T-helper 1 cell treated with Interleukin-12 subunit alpha and Interleukin-12 subunit beta and Interleukin-4 antibody, amounts not matched to agents 30 μg/mL and 1 μg/mL, for 36 hours (primary cell): ENCODE measurements around the gene ELL.

Experiments
- H3K27ac Mint-ChIP-seq: one replicate; pipeline ENCODE4 v1.8.0; 2021; ENCODE audit warnings: mild to moderate bottlenecking, mixed read lengths
- H3K27me3 Mint-ChIP-seq: one replicate; pipeline ENCODE4 v1.8.0; 2021; ENCODE audit warnings: low read depth, mixed read lengths
- H3K36me3 Mint-ChIP-seq: one replicate; pipeline ENCODE4 v1.8.0; 2021; ENCODE audit warnings: low read depth, mixed read lengths
- H3K4me1 Mint-ChIP-seq: one replicate; pipeline ENCODE4 v1.8.0; 2021; ENCODE audit warnings: low read depth, mixed read lengths
- H3K4me3 Mint-ChIP-seq: one replicate; pipeline ENCODE4 v1.8.0; 2021; ENCODE audit warnings: mild to moderate bottlenecking, moderate library complexity, mixed read lengths
- H3K9me3 Mint-ChIP-seq: one replicate; pipeline ENCODE4 v1.8.0; 2021; ENCODE audit warnings: mixed read lengths

Gene ELL

GRCh38 chr19:18438331-18439024 lies 83.4 kb downstream of the ELL start:
- Mint-ChIP-seq H3K36me3 (peaks cover 23% of the 10 kb centered on the region), H3K27ac (no peak overlapping the region), H3K9me3 (peaks cover 5% of the 10 kb centered on the region), H3K4me1 (peaks cover 23% of the 10 kb centered on the region), H3K27me3 (no peaks in the 10 kb centered on the region), H3K4me3 (no peak overlapping the region)

- Mint-ChIP-seq H3K4me3 (peak within 1 kb of the TSS; percentile 59), H3K4me1 (peaks cover 19% of the 10 kb centered on the region), H3K27me3 (no peaks in the 10 kb centered on the region), H3K9me3 (peaks cover 5% of the 10 kb centered on the region), H3K27ac (no peak within 1 kb of the TSS), H3K36me3 (peaks cover 17% of the 10 kb centered on the region)
Observed at GRCh38 chr19:18437491-18438330, 84.2 kb downstream of the ELL start, which contains the start of gene ISYNA1. Gene ISYNA1 (minus strand): TSS chr19:18438133. CDS start chr19:18437979, 154 bp downstream.

GRCh38 chr19:18436671-18437490 lies 85.0 kb downstream of the ELL start:
- no peaks in the 10 kb centered on the region for H3K27me3 Mint-ChIP-seq
- peak overlapping the region; percentile 59 for H3K4me3 Mint-ChIP-seq
- H3K4me1 Mint-ChIP-seq, result peaks cover 13% of the 10 kb centered on the region
- H3K36me3 Mint-ChIP-seq, result peaks cover 9% of the 10 kb centered on the region
- no peaks in the 10 kb centered on the region for H3K9me3 Mint-ChIP-seq
- no peak overlapping the region for H3K27ac Mint-ChIP-seq

- no peaks in the 10 kb centered on the region for H3K9me3 Mint-ChIP-seq
- peak overlapping the region; percentile 56 for H3K4me3 Mint-ChIP-seq
- H3K27ac Mint-ChIP-seq, result no peak overlapping the region
- peaks cover 8% of the 10 kb centered on the region for H3K4me1 Mint-ChIP-seq
- H3K27me3 Mint-ChIP-seq, result no peaks in the 10 kb centered on the region
- peaks cover 9% of the 10 kb centered on the region for H3K36me3 Mint-ChIP-seq
Observed at GRCh38 chr19:18435842-18436670, 85.8 kb downstream of the ELL start.

- Mint-ChIP-seq H3K27me3 (no peaks in the 10 kb centered on the region), H3K9me3 (no peaks in the 10 kb centered on the region), H3K4me1 (peaks cover 10% of the 10 kb centered on the region), H3K36me3 (peaks cover 4% of the 10 kb centered on the region), H3K27ac (no peak overlapping the region), H3K4me3 (no peak overlapping the region)
Observed at GRCh38 chr19:18435178-18435841, 86.6 kb downstream of the ELL start.

- Mint-ChIP-seq H3K4me1 (peaks cover 11% of the 10 kb centered on the region), H3K27ac (no peak overlapping the region), H3K9me3 (no peaks in the 10 kb centered on the region), H3K36me3 (peaks cover 3% of the 10 kb centered on the region), H3K4me3 (no peak overlapping the region), H3K27me3 (no peaks in the 10 kb centered on the region)
Observed at GRCh38 chr19:18434411-18435175, 87.3 kb downstream of the ELL start.

GRCh38 chr19:18433735-18434398 lies 88.0 kb downstream of the ELL start:
- Mint-ChIP-seq H3K9me3 (no peaks in the 10 kb centered on the region), H3K27me3 (no peaks in the 10 kb centered on the region), H3K4me1 (peaks cover 7% of the 10 kb centered on the region), H3K4me3 (no peak overlapping the region), H3K27ac (no peak overlapping the region), H3K36me3 (peaks cover 3% of the 10 kb centered on the region)

GRCh38 chr19:18433015-18433691 lies 88.7 kb downstream of the ELL start:
- no peaks in the 10 kb centered on the region for H3K27me3 Mint-ChIP-seq
- peaks cover 3% of the 10 kb centered on the region for H3K36me3 Mint-ChIP-seq
- no peak overlapping the region for H3K4me3 Mint-ChIP-seq
- H3K27ac Mint-ChIP-seq, result no peak overlapping the region
- H3K4me1 Mint-ChIP-seq, result peaks cover 7% of the 10 kb centered on the region
- no peaks in the 10 kb centered on the region for H3K9me3 Mint-ChIP-seq

- Mint-ChIP-seq H3K27me3 (no peaks in the 10 kb centered on the region), H3K9me3 (no peaks in the 10 kb centered on the region), H3K27ac (peak overlapping the region; percentile 41), H3K4me3 (no peak overlapping the region), H3K4me1 (peaks cover 7% of the 10 kb centered on the region), H3K36me3 (peaks cover 3% of the 10 kb centered on the region)
Observed at GRCh38 chr19:18432275-18433014, 89.4 kb downstream of the ELL start.

- Mint-ChIP-seq H3K27me3 (no peaks in the 10 kb centered on the region), H3K36me3 (peaks cover 3% of the 10 kb centered on the region), H3K9me3 (no peaks in the 10 kb centered on the region), H3K27ac (no peak overlapping the region), H3K4me1 (peaks cover 7% of the 10 kb centered on the region), H3K4me3 (no peak overlapping the region)
Observed at GRCh38 chr19:18431351-18432197, 90.3 kb downstream of the ELL start.
